ENCODE results near the gene OPRM1.

DNA sequence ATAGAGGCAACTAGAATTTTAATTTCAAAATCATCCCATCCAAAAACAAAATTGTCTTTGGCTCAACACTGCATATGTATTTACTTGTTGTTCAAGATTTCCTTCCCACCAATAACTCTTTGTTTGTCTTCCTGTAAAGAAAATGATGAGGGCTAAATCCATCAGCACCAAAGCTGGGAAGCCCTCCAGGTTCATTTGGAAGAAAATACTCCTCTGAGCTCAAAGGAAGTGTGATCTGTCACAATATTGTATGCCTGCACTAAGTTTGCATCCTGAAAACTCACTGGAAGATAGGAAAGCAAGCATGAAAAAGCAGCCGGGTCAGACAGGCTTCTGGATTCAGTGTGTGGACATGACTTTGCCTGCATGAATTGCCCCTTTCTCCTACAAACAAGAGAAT is 28.7 kb upstream of the OPRM1 start:
- TF ChIP-seq REST (IDR thresholded peaks at IDR 0.05; ENCODE audit: insufficient replicate concordance, low read depth) (no peak), CTCF (IDR thresholded peaks at IDR 0.05; ENCODE audit: insufficient read depth, low read length) (no peak), GABPA (IDR thresholded peaks at IDR 0.05; ENCODE audit: low read depth) (no peak)

Measured in HL-60 (cell line).